T follicular helper cell (primary cell): ENCODE results near the gene FBXO17.

Experiments used
- DNase-seq: peaks from one replicate; pipeline ENCODE4 v3.0.0-alpha.2; 2020; ENCODE audit warnings: low read depth

The FBXO17 gene

DNA sequence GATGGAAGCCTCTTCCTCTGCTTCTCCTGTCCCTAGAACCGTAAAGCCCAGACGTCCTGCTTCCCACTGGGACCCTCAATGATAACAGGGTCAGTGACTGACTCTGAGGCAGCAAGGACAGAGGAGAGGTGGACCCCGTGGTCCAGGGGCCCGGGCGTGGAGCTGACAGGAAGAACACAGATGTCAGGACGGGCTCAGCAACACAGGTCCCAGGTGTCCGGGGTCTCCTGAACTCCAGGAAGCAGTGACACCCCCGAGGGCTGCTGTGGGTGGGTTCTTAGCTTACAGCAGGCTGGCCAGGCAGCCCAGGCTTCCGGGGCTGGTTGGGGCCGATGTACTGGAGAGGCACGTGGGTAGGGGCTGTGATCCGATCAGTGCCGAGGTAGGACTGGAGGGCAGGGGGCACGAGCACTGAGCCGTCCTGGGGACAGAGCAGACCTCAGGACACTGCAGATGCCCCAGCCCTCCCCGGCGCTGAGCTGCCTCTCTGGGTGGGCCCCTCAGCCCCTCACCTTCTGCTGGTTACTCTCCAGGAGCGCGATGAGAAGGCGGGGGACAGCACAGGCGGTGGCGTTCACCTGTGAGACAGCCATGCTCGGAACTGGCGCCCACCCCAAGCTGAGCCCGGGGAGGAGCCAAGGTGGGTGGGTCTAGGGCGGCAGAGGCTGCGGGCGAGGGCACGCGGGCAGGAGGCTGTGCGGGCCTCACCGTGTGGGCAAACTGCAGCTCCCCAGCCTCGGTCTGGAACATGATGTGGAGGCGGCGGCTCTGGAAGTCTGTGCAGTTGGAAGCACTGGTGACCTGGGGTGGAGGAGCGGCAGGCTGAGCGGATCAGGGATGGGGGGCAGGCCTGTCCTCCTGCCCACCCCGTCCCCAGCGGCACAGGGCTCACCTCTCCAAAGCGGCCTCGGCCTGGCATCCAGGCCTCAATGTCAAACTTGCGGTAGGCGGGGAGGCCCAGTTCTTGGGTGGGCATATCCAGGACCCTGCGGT, 59.9 kb downstream of the FBXO17 start:
- DNase-seq = no peak

DNA sequence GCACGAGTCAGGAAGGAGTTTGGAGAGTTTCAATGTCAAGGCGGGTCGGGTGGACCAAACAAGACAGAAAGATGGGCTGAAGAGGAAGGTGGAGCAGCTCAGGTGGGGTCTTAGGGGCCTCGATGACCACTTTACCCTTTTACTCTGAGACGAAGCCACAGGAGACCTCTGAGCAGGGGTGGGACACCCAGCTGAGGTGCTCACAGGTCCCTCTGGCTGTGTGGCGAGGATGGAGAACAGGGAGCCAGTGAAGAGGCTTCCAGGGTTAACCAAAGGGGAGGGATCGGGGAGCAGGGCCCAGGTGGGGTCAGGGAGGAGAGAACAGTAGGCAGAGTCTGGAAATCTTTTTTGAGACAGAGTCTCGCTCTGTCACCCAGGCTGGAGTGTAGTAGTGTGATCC, 61.6 kb downstream of the FBXO17 start:
- DNase-seq = no peak

DNA sequence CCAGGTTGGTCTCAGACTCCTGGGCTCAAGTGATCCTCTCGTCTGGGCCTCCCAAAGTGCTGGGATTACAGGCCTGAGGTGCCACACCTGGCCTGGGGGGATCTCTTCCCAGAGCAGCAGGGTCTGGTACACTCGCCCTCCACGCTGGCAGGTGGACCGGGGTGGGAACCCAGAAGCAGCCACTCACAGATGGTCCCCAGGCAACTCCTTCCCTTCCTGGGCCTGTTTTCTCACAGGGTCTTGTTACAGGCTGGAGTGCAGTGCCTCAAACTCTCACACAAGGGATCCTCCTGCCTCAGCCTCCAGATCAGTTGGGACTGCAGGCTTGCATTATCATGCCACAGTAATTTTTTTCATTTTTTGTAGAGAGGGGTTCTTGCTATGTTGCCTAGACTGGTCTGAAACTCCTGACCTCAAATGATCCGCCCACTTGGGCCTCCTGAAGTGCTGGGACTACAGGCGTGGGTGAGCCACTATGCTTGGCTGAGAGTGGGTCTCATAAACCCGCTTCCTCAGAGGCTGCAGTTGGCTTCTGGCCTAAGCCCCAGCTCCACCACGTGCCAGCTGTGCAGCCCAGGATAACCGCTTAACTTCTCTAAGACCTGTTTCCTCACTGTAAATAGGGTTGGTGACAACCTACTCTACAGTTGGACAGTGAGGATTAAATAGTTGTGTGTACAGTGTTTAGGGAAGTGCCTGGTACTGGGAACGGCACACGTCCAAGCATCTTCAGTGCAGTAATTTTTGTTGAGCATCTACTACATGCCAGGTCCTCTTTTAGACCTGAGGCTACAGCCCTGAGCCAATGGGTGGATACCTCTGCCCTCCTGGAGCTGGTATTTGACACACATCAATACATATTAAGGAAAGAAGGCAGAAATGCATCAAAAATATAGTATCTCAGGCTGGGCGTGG, 62.7 kb downstream of the FBXO17 start:
- no peak for DNase-seq

DNA sequence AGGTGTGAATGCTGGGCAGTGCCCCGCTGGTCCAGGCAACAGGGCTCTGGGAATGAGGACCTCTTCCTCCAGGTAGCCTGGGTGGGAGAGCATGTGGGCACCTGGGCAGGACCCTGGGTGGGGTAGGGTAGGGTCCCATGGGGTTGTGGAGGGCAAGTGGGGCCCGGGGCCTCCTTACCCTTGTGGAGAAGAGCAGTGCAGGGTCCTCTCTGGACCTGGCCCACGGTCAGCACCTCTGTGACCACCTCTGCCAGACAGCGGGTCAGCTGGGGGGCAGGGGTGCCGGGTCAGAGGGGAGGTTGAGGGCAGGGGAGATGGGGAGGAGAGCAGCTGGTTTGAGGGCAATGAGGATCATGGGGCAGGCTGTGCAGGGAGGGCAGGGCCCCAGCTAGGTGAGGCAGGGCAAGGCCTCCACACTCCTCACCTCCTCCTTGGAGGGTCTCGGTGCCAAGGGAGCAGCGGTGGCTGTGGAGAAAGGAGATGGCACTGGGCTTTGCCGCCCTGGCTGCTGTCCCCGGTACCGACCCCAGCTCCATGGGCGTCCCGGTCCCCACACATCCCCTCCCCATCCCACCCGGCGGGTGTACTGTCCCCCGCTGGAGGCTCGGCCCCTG, 64.0 kb downstream of the FBXO17 start:
- DNase-seq = no peak

DNA sequence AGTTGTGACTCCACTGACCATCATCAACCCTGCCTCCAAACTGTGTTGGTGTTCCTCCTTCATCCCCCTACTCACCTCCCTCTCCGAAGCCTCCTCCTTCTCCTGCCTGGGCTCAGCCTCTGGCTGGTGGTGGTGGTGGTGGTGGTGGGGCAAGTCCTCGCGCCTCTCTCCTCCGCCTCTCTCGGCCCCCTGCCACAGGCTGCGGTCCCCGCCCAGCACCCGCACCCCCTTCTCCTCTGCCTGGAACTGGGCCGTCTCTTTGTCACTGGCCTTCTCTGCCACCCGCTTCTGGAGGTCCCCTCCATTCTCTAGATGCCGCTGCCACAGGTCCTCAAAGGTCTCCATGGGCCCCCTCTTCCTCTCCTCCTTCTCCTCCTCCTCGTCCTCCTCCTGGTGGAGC, 65.1 kb downstream of the FBXO17 start:
- no peak for DNase-seq

DNA sequence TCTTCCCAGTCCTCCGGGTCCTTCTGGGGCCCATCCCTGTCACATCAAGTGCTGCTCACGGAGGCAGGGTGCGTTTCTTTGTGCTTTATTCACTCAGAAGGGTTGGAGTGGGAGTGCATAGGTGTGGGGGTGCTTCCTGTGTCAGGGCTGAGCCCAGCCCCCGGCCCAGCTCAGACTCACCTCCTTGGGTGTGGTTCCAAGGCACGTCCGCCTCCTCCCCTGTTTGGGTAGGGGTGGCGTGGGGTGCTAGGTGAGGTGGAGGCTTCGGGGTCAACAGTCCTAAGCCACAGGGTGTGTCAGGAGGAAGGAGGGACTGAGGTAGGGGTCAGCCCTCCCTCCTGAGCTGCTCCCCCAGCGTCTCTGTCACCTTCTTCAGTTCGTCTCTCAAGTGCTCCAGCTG, 66.6 kb downstream of the FBXO17 start:
- no peak for DNase-seq

DNA sequence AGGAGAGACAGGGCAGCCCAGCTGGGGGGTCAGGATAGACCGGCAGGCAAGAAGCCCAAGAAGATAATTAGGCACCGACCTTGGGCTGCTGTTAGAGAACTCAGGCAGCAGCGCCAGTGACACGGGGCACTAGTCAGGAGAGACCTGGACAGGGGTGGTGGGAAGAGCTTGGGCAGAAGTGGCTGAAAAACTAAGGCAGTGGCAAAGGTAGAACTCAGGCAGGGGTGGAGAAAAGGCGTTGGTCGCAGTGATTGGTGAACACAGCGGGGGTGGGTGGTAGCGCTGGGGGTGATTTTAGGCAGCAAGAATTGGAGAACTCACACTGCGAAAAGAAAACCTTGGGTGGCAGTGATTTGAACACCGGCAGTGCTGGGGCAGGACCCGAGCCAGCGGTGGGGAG, 67.9 kb downstream of the FBXO17 start:
- DNase-seq = no peak

DNA sequence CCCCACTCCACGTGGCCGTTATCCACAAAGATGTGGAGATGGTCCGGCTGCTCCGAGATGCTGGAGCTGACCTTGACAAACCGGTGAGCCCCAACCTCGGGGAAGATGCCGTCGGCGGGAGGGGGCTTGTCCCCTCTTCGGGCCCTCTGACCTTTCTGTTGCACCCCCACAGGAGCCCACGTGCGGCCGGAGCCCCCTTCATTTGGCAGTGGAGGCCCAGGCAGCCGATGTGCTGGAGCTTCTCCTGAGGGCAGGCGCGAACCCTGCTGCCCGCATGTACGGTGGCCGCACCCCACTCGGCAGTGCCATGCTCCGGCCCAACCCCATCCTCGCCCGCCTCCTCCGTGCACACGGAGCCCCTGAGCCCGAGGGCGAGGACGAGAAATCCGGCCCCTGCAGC, 68.3 kb downstream of the FBXO17 start:
- DNase-seq = no peak

DNA sequence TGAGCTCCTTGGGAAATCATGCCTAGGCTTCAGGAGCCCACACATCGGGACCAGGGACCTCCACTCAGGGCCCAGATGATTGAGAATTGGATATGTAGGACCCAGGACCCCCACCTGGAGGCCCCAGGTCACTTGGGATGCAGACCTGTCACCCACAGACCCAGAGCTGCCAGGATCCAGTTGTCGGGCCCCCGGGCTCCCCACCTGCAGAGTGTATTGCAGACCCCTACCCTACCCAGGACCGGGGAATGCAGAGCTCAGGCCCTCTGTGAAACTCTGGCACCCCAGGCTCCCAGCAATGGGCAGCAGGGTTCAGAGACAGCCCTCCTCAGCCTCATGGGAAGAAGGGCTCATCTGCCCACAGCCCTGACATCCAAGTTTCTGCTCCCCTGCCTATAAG, 69.9 kb downstream of the FBXO17 start:
- no peak for DNase-seq

DNA sequence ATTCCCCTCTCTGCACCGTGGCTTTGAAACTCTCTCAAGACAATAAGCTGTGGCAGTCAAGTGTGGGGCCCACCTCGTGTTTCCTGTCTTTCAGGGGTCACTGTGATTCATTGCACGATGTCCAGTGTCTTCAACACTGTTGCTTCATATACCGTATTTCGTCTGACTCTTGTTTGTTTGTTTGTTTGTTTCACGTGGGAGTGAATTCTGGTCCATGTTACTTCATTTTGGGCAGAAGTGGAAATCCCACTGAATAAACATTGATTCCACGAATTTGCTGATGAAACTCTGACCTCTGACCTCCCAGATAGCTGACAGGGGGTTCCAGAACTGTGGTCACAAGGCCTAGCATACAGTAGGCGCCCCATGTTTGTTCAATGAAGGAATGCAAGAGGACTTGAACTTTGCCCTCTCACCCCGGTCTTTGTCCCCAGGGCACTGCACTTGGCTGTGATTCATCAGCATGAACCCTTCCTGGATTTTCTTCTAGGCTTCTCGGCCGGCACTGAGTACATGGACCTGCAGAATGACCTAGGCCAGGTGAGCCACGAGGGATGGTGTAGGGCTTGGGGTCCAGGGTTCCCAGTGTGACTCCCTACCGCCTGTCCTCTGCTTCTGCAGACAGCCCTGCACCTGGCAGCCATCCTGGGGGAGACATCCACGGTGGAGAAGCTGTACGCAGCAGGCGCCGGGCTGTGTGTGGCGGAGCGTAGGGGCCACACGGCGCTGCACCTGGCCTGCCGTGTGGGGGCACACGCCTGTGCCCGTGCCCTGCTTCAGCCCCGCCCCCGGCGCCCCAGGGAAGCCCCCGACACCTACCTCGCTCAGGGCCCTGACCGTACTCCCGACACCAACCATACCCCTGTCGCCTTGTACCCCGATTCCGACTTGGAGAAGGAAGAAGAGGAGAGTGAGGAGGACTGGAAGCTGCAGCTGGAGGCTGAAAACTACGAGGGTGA, 70.7 kb downstream of the FBXO17 start:
- DNase-seq = no peak

DNA sequence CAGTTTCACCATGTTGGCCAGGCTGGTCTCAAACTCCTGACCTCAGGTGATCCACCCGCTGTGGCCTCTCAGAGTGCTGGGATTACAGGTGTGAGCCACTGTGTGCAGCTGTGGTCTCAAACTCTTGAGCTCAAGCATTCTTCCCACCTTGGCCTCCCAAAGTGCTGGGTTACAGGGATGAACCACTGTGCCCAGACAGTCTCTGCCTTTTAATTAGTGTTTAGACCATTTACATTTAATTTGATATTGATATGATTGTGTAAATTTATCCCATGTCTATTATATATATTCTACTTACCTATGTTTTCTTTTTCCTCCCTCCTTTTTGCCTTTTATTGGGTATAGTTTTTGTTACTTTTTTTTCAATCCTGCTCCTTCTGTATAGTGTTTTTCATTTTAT, 73.9 kb downstream of the FBXO17 start:
- no peak for DNase-seq

DNA sequence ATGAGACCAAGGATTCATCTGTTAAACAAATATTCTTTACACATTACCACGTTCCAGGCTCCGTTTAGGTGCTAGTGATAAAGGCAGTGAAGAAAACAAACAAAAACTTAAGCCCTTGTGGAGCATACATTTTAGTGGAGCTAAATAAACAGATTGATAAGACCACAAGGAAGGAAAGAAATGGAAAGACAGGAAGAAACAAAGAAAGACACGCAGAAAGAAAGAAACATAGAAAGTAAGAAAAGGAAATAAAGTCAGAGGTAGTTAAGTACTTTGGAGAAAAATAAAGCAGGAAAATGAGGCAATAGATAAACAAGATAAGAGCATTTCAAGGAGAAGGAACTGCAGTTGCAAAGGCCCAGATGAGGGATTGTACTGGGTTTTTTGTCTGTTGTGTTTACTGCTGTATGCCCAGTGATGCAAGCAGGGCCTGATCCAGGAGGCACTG, 74.8 kb downstream of the FBXO17 start:
- DNase-seq = no peak

DNA sequence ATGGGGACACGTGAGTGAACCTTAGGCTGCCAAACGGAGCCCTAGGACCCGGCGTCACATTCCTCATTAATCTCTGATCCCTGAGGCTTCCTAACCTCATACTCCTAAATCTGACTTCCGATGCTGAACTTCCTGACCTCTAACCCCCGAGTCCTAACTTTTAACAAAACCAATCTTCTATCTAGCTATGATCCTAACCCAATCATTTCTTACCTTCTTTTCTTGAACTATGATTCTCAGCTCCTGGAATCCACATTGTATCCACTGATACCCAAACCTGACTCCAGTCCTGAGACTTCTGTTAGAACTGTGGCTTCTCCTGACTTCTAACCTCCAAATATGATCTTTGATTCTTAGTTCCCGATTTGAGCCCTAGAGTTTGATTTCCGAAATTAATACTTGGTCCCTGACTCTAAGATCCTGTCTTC, 75.3 kb downstream of the FBXO17 start:
- no peak for DNase-seq

DNA sequence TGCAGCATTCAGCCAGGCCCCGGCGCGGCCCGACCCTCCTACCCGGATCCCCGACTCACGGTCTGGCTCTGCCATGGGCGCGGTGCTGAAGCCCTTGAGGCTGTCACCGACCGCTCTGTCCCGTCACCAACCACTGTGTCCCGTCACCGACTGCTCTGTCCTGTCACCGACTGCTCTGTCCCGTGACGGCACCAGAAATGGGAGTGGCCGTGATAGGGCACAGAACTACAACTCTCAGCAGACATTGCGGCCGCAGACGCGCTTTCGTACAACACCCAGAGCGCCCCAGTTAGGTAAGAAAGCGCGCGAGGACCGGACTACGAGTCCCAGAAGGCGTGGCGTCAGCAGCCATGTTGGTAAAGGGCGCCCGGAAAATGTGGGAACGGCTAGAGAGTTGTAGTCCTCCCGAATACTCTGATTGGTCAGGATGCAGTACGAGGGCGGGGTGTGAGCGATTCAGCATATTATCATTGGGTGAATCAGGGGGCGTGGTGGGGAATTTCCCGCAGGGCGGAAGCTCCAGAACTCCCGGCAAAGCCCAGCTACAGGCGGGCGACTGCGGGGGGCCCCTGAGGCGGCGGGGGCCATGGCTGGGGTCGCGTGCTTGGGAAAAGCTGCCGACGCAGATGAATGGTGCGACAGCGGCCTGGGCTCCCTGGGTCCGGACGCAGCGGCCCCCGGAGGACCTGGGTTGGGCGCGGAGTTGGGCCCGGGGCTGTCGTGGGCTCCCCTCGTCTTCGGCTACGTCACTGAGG, 75.9 kb downstream of the FBXO17 start, which contains the start of the genes NFKBIB and SIRT2:
Gene NFKBIB, plus strand, starts transcription at position 523 of the 755 bp plus-strand sequence. Its CDS starts 64 bp downstream, at position 587.
Gene SIRT2, minus strand, starts transcription at position 172 of the 755 bp plus-strand sequence. Its CDS starts 97 bp downstream, at position 75.
- peak; percentile 100 for DNase-seq

DNA sequence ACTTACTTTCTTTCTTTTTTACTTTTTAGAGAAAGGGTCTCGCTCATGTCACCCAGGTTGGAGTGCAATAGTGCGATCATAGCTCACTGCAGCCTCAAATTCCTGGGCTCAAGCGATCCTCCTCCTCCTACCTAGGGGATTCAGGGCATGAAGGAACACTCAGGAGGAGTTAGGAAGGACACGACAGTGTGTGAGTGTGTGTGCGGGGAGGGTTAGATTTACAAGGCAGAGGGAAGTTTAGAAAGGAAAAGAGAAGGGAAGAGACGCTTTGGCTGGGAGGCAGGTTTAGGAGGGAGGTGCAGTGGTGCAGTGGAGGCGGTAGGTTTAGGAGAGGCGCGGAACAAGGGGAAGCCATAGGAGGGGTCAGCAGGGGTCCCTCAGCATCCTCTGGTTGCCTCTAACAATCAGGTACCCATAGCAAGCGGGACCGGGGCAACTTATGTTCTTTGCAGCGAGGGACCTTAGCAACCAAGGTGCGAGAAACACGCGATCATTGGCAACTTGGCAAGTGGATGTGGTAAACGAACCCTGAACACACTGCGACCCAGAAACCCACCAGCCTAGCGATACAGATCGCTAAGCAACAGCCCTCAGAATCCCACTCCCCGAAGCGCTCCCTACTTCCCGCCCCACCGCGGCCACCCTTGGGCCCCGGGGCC, 76.6 kb downstream of the FBXO17 start:
- DNase-seq = no peak

DNA sequence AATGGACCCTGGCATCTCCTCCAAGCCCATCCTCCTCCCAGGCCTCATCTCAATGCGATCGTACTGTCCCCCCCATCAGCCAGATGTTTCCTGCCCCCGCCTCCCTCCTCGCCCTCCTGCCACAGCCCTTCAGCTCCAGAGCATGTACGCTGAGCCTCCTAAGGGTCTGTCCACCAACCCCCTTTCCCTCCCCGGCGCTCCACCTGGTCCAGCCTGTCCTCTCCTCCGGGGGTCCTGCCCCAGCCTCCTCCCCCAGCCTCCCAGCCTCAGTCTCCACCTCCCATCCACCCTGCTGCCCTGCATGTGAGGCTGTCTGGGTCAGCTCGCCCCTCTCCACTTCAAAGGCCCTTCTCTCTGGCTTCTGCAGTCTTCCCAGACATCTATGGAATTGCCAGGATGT, 80.6 kb downstream of the FBXO17 start:
- no peak for DNase-seq

DNA sequence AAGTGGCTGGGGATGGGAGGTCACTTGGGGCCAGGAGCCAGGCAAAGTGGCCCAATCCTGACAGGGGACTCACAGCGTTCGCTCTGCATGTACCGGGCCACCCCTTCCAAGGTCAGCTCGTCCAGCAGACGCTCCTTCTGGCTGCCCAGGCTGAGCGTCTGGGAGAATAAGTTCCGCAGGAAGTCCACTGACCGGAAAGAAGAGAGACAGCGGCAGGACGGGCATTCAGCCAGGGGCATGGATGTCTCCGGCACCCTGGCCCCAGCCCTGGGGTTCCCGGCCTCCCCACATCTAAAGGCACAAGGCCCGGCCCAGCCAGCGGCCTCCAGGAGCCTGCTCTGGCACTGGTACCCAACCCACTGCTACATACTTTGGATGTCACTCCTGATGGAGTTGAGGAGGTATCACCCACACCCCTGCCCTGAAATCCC, 82.2 kb downstream of the FBXO17 start:
- DNase-seq = no peak

DNA sequence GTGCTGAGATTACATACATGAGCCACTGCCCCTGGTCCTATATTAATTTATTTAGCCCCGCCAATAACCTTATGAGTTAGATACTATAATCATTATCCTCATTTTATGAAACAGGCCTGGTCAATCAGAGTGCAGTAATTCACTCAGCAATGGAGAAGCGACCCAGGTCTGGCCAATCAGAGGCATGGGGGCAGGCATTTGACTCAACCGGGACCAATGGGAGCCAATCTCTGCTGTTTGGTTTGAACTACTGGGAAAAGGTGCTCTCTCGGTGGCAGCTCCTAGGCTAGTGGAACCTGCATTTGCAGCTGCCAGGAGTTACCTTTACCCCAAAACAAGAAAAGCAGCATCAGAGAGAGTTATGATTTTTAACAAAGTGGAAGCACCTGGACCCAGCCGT, 82.7 kb downstream of the FBXO17 start:
- DNase-seq = no peak

DNA sequence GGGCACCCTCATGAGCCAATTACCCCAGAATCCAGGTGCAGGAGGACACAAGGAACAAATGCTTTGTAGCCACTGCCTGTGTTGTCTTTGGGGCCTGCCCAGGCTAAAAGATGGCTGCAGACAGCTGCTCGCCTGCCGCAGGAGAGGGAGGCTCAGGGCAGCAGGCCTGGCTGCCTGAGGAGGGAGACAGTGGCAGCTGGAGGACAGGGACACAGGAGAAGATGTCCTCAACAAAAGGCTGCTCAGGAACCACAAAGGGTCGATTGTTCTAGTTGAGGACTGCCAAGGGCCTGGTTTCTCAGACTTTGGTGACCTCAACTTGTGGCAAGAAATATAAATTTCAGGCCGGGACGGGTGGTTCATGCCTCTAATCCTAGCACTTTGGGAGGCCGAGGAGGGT, 83.8 kb downstream of the FBXO17 start:
- no peak for DNase-seq
